WTC11 (cell line): Measurements from ENCODE around the gene KCTD3. TPM values are rescaled to one million over a fixed set of nuclear protein-coding genes. Genes with fewer than 3 reads are reported as not detected.

Source experiments
- ATAC-seq: fragments of 200-7000 bp; cut with Tn5 transposase; 2 replicates; pipeline ENCODE4 v1.10.0; 2021; ENCODE audit warnings: mild to moderate bottlenecking, moderate library complexity
- CTCF ChIA-PET: fragments of 300-600 bp; sonication (Branson Sonifier 250); formaldehyde crosslinking; loops from one replicate; lab custom pipeline; 2021; ENCODE audit warnings: antibody characterized with exemption; lab: Charles Lee
- POLR2A ChIA-PET: fragments of 350-600 bp; sonication (Branson Sonifier 250); formaldehyde crosslinking; loops from one replicate; lab custom pipeline; 2021; ENCODE audit warnings: antibody characterized with exemption; lab: Charles Lee
- DNase-seq: peaks from one replicate; pipeline ENCODE4 v3.0.0; 2021; ENCODE audit warnings: low spot score
- H3K27ac Mint-ChIP-seq: 2 replicates; pipeline ENCODE4 v1.8.0; 2021; ENCODE audit warnings: mixed read lengths
- H3K27me3 Mint-ChIP-seq: 2 replicates; pipeline ENCODE4 v1.8.0; 2021; ENCODE audit warnings: low read depth, mild to moderate bottlenecking, moderate library complexity, mixed read lengths
- H3K36me3 Mint-ChIP-seq: 2 replicates; pipeline ENCODE4 v1.8.0; 2021; ENCODE audit warnings: mixed read lengths
- H3K4me1 Mint-ChIP-seq: 2 replicates; pipeline ENCODE4 v1.8.0; 2022; ENCODE audit warnings: mixed read lengths
- H3K4me3 Mint-ChIP-seq: 2 replicates; pipeline ENCODE4 v1.8.0; 2021; ENCODE audit warnings: mild to moderate bottlenecking, moderate library complexity, mixed read lengths
- H3K9me3 Mint-ChIP-seq: 2 replicates; pipeline ENCODE4 v1.8.0; 2021; ENCODE audit warnings: mixed read lengths
- CBFB ChIP-seq: sonication (generic); formaldehyde crosslinking; IDR thresholded peaks from 2 replicates; pipeline ENCODE4 v1.8.1; 2022; ENCODE audit warnings: mild to moderate bottlenecking, low read depth, missing genetic modification reagents
- CREB1 ChIP-seq: sonication (generic); formaldehyde crosslinking; IDR thresholded peaks from 2 replicates; pipeline ENCODE4 v1.8.0; 2023; ENCODE audit warnings: mild to moderate bottlenecking, missing genetic modification reagents
- CREM ChIP-seq: sonication (generic); formaldehyde crosslinking; IDR thresholded peaks from 2 replicates; pipeline ENCODE4 v1.8.1; 2022; ENCODE audit warnings: mild to moderate bottlenecking, missing genetic modification reagents, moderate library complexity
- ETV6 ChIP-seq: sonication (generic); formaldehyde crosslinking; IDR thresholded peaks from 2 replicates; pipeline ENCODE4 v1.8.1; 2022; ENCODE audit warnings: mild to moderate bottlenecking, missing genetic modification reagents
- FOXK1 ChIP-seq: sonication (generic); formaldehyde crosslinking; IDR thresholded peaks from 2 replicates; pipeline ENCODE4 v1.8.0; 2022; ENCODE audit warnings: mild to moderate bottlenecking, moderate library complexity, missing genetic modification reagents
- FOXP1 ChIP-seq: sonication (generic); formaldehyde crosslinking; IDR thresholded peaks from 2 replicates; pipeline ENCODE4 v1.8.0; 2022; ENCODE audit warnings: missing genetic modification reagents, mild to moderate bottlenecking, moderate library complexity, borderline replicate concordance
- IRF2 ChIP-seq: sonication (generic); formaldehyde crosslinking; IDR thresholded peaks from 2 replicates; pipeline ENCODE4 v1.8.0; 2022; ENCODE audit warnings: low read depth, missing genetic modification reagents, borderline replicate concordance
- JAZF1 ChIP-seq: fragments of 250-450 bp; sonication (Bioruptor Pico); IDR thresholded peaks from 2 replicates; pipeline ENCODE4 v1.9.0; 2021; ENCODE audit warnings: moderate library complexity, mild to moderate bottlenecking, inconsistent platforms
- JUN ChIP-seq: sonication (generic); formaldehyde crosslinking; IDR thresholded peaks from 2 replicates; pipeline ENCODE4 v1.8.0; 2023; ENCODE audit warnings: mild to moderate bottlenecking, missing genetic modification reagents
- MXD4 ChIP-seq: fragments of 250-450 bp; sonication (Bioruptor Pico); IDR thresholded peaks from 2 replicates; pipeline ENCODE4 v1.8.0; 2021; ENCODE audit warnings: mild to moderate bottlenecking, moderate library complexity, borderline replicate concordance
- NFATC4 ChIP-seq: fragments of 250-450 bp; sonication (Bioruptor Pico); IDR thresholded peaks from 2 replicates; pipeline ENCODE4 v1.9.0; 2021; ENCODE audit warnings: mild to moderate bottlenecking
- NR1H2 ChIP-seq: sonication (generic); formaldehyde crosslinking; IDR thresholded peaks from 2 replicates; pipeline ENCODE4 v1.9.0; 2021; ENCODE audit warnings: mild to moderate bottlenecking, moderate library complexity, missing genetic modification reagents
- NR2C2 ChIP-seq: sonication (generic); formaldehyde crosslinking; IDR thresholded peaks from 2 replicates; pipeline ENCODE4 v1.8.0; 2022; ENCODE audit warnings: mild to moderate bottlenecking, missing genetic modification reagents
- SMAD3 ChIP-seq: sonication (generic); formaldehyde crosslinking; IDR thresholded peaks from 2 replicates; pipeline ENCODE4 v1.8.0; 2022; ENCODE audit warnings: missing genetic modification reagents, mild to moderate bottlenecking, borderline replicate concordance
- TEAD1 ChIP-seq: sonication (generic); formaldehyde crosslinking; IDR thresholded peaks from 2 replicates; pipeline ENCODE4 v1.8.0; 2022; ENCODE audit warnings: mild to moderate bottlenecking, missing genetic modification reagents
- TEAD4 ChIP-seq: sonication (generic); formaldehyde crosslinking; IDR thresholded peaks from 2 replicates; pipeline ENCODE4 v1.8.0; 2022; ENCODE audit warnings: mild to moderate bottlenecking, missing genetic modification reagents
- ZNF219 ChIP-seq: sonication (generic); formaldehyde crosslinking; IDR thresholded peaks from 2 replicates; pipeline ENCODE4 v1.8.0; 2023; ENCODE audit warnings: missing genetic modification reagents, mild to moderate bottlenecking, borderline replicate concordance
- ZNF232 ChIP-seq: sonication (generic); formaldehyde crosslinking; IDR thresholded peaks from 2 replicates; pipeline ENCODE4 v1.8.0; 2022; ENCODE audit warnings: mild to moderate bottlenecking, missing genetic modification reagents
- ZNF317 ChIP-seq: sonication (generic); formaldehyde crosslinking; IDR thresholded peaks from 2 replicates; pipeline ENCODE4 v1.8.1; 2023; ENCODE audit warnings: low read depth, mild to moderate bottlenecking, moderate library complexity, missing genetic modification reagents, borderline replicate concordance
- ZNF396 ChIP-seq: fragments of 250-450 bp; sonication (Bioruptor Pico); IDR thresholded peaks from 2 replicates; pipeline ENCODE4 v1.8.0; 2021; ENCODE audit warnings: mild to moderate bottlenecking, moderate library complexity, borderline replicate concordance
- ZNF416 ChIP-seq: fragments of 250-450 bp; sonication (Bioruptor Pico); IDR thresholded peaks from 2 replicates; pipeline ENCODE4 v1.9.0; 2021; ENCODE audit warnings: mild to moderate bottlenecking, inconsistent platforms
- ZNF423 ChIP-seq: fragments of 250-450 bp; sonication (Bioruptor Pico); IDR thresholded peaks from 2 replicates; pipeline ENCODE4 v2.1.2; 2022; ENCODE audit warnings: mild to moderate bottlenecking, moderate library complexity
- total RNA-seq: library from RNA; stranded (reverse); gene quantifications from 3 replicates; pipeline ENCODE4 v1.2.3, GENCODE V29; 2021
- TF ChIP-seq, protein P1 (sequence below): sonication (generic); formaldehyde crosslinking; IDR thresholded peaks from 2 replicates; pipeline ENCODE4 v1.8.1; 2023; ENCODE audit warnings: mild to moderate bottlenecking, moderate library complexity, missing genetic modification reagents
- TF ChIP-seq, protein P2 (sequence below): fragments of 250-450 bp; sonication (Bioruptor Pico); IDR thresholded peaks from 2 replicates; pipeline ENCODE4 v1.9.0; 2021; ENCODE audit warnings: mild to moderate bottlenecking, borderline replicate concordance
- TF ChIP-seq, protein P3 (sequence below): fragments of 200-600 bp; IDR thresholded peaks from 2 replicates; pipeline ENCODE4 v1.8.0; 2022; ENCODE audit warnings: antibody characterized with exemption
- TF ChIP-seq, protein P4 (sequence below): sonication (generic); formaldehyde crosslinking; IDR thresholded peaks from 2 replicates; pipeline ENCODE4 v1.8.1; 2022; ENCODE audit warnings: mild to moderate bottlenecking, missing genetic modification reagents, moderate library complexity, borderline replicate concordance

Gene KCTD3
- total RNA-seq, 1 experiment from 2014 or later: 55.6 TPM

DNA sequence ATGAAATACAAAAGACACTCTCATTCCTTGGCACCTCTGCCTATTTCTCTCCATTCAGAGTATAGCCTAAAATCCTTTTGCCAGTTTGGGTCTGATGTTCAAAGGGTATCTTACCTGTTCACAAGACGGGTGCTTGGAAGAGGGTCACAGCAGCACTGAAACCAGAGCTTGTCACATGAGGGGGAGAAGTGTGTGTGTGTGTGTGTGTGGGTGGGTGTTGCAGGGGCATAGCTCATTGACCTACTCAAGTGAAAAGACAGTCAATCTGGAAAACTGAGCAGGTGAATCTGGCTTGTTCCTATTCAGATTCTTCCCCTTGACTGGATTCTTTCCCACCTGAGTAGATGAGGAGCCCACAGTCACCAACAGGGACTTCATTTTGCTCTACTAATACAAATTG, 63.9 kb downstream of the KCTD3 start:
- Mint-ChIP-seq H3K4me1 (peaks cover 10% of the 10 kb centered on the region), H3K36me3 (no peaks in the 10 kb centered on the region)

DNA sequence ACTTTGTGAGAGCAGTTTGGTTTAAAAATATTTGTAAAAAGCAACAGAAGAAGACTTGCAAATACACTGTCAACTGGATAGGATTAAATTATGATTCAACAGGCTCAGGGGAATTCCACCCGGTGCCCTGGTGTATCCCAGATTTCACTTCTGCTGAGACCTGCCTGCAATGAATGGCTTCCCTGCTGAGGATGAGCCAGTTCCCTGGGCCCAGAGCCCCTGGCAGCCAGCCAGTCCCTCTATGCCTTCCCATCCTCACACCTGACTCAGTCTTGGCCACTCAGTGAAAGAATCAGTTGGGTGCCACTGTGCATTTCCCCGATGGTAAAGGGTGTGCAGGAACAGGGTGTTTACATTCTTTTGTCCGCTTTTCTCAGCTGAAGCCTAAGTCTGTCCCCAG, 64.4 kb downstream of the KCTD3 start:
- TF ChIP-seq ZNF423: peak; percentile 46; the same call in 1 of the 2 replicates
- no peak for TF ChIP-seq CREM
- ChIA-PET CTCF (no interaction called here), POLR2A (no interaction called here)
- no peak for DNase-seq
- H3K36me3 Mint-ChIP-seq: no peaks in the 10 kb centered on the region
- H3K4me3 Mint-ChIP-seq: no peak overlapping the region
- peak; percentile 53 for ATAC-seq
- H3K9me3 Mint-ChIP-seq: no peaks in the 10 kb centered on the region
- peaks cover 15% of the 10 kb centered on the region for H3K4me1 Mint-ChIP-seq
- no peak overlapping the region for H3K27ac Mint-ChIP-seq
- H3K27me3 Mint-ChIP-seq: no peaks in the 10 kb centered on the region

More for the DNA sequence above, 63.9 kb downstream of the KCTD3 start:
- ChIA-PET CTCF (no interaction called here), POLR2A (no interaction called here)
- no peak for TF ChIP-seq FOXP1
- TF ChIP-seq ZNF232 (CRISPR knock-in tag): no peak
- no peak for TF ChIP-seq JAZF1 (CRISPR knock-in tag)
- TF ChIP-seq IRF2 (CRISPR knock-in tag): no peak
- TF ChIP-seq NR1H2: no peak
- no peak for TF ChIP-seq TEAD4 (CRISPR knock-in tag)
- TF ChIP-seq, protein P1, sequence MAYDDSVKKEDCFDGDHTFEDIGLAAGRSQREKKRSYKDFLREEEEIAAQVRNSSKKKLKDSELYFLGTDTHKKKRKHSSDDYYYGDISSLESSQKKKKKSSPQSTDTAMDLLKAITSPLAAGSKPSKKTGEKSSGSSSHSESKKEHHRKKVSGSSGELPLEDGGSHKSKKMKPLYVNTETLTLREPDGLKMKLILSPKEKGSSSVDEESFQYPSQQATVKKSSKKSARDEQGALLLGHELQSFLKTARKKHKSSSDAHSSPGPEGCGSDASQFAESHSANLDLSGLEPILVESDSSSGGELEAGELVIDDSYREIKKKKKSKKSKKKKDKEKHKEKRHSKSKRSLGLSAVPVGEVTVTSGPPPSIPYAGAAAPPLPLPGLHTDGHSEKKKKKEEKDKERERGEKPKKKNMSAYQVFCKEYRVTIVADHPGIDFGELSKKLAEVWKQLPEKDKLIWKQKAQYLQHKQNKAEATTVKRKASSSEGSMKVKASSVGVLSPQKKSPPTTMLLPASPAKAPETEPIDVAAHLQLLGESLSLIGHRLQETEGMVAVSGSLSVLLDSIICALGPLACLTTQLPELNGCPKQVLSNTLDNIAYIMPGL (CRISPR knock-in tag): no peak
- TF ChIP-seq ZNF219: no peak
- TF ChIP-seq, protein P2, sequence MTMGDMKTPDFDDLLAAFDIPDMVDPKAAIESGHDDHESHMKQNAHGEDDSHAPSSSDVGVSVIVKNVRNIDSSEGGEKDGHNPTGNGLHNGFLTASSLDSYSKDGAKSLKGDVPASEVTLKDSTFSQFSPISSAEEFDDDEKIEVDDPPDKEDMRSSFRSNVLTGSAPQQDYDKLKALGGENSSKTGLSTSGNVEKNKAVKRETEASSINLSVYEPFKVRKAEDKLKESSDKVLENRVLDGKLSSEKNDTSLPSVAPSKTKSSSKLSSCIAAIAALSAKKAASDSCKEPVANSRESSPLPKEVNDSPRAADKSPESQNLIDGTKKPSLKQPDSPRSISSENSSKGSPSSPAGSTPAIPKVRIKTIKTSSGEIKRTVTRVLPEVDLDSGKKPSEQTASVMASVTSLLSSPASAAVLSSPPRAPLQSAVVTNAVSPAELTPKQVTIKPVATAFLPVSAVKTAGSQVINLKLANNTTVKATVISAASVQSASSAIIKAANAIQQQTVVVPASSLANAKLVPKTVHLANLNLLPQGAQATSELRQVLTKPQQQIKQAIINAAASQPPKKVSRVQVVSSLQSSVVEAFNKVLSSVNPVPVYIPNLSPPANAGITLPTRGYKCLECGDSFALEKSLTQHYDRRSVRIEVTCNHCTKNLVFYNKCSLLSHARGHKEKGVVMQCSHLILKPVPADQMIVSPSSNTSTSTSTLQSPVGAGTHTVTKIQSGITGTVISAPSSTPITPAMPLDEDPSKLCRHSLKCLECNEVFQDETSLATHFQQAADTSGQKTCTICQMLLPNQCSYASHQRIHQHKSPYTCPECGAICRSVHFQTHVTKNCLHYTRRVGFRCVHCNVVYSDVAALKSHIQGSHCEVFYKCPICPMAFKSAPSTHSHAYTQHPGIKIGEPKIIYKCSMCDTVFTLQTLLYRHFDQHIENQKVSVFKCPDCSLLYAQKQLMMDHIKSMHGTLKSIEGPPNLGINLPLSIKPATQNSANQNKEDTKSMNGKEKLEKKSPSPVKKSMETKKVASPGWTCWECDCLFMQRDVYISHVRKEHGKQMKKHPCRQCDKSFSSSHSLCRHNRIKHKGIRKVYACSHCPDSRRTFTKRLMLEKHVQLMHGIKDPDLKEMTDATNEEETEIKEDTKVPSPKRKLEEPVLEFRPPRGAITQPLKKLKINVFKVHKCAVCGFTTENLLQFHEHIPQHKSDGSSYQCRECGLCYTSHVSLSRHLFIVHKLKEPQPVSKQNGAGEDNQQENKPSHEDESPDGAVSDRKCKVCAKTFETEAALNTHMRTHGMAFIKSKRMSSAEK: no peak
- TF ChIP-seq TEAD1 (CRISPR knock-in tag): no peak
- no peak for TF ChIP-seq ZNF396
- no peak for DNase-seq
- Mint-ChIP-seq H3K27me3 (no peaks in the 10 kb centered on the region), H3K4me3 (no peak overlapping the region), H3K27ac (no peak overlapping the region), H3K9me3 (no peaks in the 10 kb centered on the region)
- no peak for ATAC-seq

DNA sequence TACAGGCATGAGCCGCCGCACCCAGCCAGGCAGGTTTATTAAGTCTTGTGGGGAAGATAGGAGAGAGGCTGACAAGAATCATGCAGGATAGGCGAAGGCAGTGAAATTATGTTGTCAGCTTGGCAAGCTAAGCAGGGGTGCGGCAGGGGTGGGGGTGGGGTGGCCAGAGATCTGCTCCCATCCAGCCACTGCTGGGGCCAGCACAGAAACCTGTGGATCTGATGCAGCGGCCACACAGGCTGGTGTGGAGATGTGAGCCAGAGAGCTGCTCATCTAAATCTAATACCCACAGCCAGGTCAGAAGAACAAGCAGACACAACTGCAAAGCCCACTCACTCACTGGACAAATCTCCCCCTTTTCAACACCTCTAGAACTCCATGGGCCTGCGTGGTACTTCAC, 68.7 kb downstream of the KCTD3 start:
- H3K27me3 Mint-ChIP-seq: no peaks in the 10 kb centered on the region
- ATAC-seq (no peak), DNase-seq (no peak)
- H3K9me3 Mint-ChIP-seq: no peaks in the 10 kb centered on the region
- H3K27ac Mint-ChIP-seq: no peak overlapping the region
- no peaks in the 10 kb centered on the region for H3K36me3 Mint-ChIP-seq
- peaks cover 24% of the 10 kb centered on the region for H3K4me1 Mint-ChIP-seq
- CTCF ChIA-PET: interaction anchor here (0.6 kb wide), 1 partner anchor 332 kb away, joined by 3 read pairs; no protein-coding TSS in a partner anchor
- POLR2A ChIA-PET: no interaction called here
- H3K4me3 Mint-ChIP-seq: no peak overlapping the region
- TF ChIP-seq JUN (no peak), ZNF416 (CRISPR knock-in tag) (no peak), FOXK1 (CRISPR knock-in tag) (no peak), ZNF317 (CRISPR knock-in tag) (no peak), SMAD3 (CRISPR knock-in tag) (no peak), CREB1 (CRISPR knock-in tag) (no peak), NFATC4 (CRISPR knock-in tag) (no peak), CBFB (no peak), ETV6 (CRISPR knock-in tag) (no peak), MXD4 (no peak), TEAD1 (CRISPR knock-in tag) (no peak), NR2C2 (CRISPR knock-in tag) (no peak)
- TF ChIP-seq, protein P3, sequence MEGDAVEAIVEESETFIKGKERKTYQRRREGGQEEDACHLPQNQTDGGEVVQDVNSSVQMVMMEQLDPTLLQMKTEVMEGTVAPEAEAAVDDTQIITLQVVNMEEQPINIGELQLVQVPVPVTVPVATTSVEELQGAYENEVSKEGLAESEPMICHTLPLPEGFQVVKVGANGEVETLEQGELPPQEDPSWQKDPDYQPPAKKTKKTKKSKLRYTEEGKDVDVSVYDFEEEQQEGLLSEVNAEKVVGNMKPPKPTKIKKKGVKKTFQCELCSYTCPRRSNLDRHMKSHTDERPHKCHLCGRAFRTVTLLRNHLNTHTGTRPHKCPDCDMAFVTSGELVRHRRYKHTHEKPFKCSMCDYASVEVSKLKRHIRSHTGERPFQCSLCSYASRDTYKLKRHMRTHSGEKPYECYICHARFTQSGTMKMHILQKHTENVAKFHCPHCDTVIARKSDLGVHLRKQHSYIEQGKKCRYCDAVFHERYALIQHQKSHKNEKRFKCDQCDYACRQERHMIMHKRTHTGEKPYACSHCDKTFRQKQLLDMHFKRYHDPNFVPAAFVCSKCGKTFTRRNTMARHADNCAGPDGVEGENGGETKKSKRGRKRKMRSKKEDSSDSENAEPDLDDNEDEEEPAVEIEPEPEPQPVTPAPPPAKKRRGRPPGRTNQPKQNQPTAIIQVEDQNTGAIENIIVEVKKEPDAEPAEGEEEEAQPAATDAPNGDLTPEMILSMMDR: no peak
- TF ChIP-seq, protein P4, sequence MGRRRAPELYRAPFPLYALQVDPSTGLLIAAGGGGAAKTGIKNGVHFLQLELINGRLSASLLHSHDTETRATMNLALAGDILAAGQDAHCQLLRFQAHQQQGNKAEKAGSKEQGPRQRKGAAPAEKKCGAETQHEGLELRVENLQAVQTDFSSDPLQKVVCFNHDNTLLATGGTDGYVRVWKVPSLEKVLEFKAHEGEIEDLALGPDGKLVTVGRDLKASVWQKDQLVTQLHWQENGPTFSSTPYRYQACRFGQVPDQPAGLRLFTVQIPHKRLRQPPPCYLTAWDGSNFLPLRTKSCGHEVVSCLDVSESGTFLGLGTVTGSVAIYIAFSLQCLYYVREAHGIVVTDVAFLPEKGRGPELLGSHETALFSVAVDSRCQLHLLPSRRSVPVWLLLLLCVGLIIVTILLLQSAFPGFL: no peak
